ENCODE measurements around the gene GDF10. TPM values are rescaled to one million over a fixed set of nuclear protein-coding genes. Genes with fewer than 3 reads are reported as not detected.

The GDF10 gene
- total RNA-seq, 4 donors from 2014 or later, result 5.8 to 29.7 (median 10.8) TPM

DNA sequence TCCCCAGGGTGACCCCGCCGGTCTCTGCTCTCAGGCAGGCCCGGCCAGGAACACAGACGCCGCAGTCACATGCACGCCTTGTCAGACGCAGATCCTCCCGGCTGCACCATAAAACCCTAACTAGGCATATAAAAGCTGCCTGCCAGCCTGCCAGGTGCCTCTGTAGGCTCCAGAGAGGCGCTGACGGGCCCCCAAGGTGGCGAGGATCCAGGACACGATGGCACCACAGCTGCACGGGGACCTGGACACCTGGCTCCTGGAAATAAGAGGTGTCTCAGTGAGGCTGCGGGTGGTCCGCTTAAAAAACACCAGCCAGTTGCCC is 21.9 kb upstream of the GDF10 start:
- no peak for TF ChIP-seq POLR2A (IDR thresholded peaks at IDR 0.05)
- TF ChIP-seq EP300 (IDR thresholded peaks at IDR 0.05), result no peak
- TF ChIP-seq POLR2AphosphoS5 (IDR thresholded peaks at IDR 0.05), result no peak
- TF ChIP-seq, protein P1, sequence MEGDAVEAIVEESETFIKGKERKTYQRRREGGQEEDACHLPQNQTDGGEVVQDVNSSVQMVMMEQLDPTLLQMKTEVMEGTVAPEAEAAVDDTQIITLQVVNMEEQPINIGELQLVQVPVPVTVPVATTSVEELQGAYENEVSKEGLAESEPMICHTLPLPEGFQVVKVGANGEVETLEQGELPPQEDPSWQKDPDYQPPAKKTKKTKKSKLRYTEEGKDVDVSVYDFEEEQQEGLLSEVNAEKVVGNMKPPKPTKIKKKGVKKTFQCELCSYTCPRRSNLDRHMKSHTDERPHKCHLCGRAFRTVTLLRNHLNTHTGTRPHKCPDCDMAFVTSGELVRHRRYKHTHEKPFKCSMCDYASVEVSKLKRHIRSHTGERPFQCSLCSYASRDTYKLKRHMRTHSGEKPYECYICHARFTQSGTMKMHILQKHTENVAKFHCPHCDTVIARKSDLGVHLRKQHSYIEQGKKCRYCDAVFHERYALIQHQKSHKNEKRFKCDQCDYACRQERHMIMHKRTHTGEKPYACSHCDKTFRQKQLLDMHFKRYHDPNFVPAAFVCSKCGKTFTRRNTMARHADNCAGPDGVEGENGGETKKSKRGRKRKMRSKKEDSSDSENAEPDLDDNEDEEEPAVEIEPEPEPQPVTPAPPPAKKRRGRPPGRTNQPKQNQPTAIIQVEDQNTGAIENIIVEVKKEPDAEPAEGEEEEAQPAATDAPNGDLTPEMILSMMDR (IDR thresholded peaks at IDR 0.05), result no peak
- H3K4me1 ChIP-seq, result no peaks in the 10 kb centered on the region
- 94 to 100% methylated on average over 2 to 3 of the region's 15 CpGs for WGBS, 2 donors (ENCODE audit: low coverage in 1 of 2)
- H3K9me3 ChIP-seq, result peaks cover 0 to 5% (median 0%) of the 10 kb centered on the region in 3 donors
- H3K27me3 ChIP-seq, result no peaks in the 10 kb centered on the region
- no peak for ATAC-seq
- no peaks in the 10 kb centered on the region for H3K36me3 ChIP-seq
- no peak overlapping the region for H3K27ac ChIP-seq
- H3K4me3 ChIP-seq, result no peak overlapping the region

DNA sequence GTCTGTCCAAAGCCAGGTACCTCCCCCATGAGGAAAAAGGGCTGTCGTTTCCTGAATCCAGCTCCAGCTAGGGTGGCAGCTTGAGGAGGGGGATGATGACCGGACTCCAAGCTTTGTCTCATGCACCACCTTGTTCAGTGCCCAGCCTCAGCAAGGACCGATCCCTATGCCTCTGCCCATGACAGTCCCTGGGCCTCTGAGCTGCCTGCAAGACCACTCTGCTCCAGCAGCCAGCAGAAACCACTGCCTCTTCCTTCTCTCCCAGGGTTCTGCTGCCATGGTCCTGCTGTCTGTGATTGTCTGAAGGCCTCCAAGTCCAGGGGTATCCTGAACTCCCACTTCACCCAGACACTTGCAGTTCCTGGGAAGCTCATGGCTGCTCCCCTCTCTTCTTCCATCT is 21.3 kb upstream of the GDF10 start:
- ATAC-seq, result no peak
- no peaks in the 10 kb centered on the region for H3K36me3 ChIP-seq
- no peaks in the 10 kb centered on the region for H3K9me3 ChIP-seq
- TF ChIP-seq POLR2AphosphoS5 (IDR thresholded peaks at IDR 0.05) (no peak), POLR2A (IDR thresholded peaks at IDR 0.05) (no peak), EP300 (IDR thresholded peaks at IDR 0.05) (no peak)
- TF ChIP-seq, protein P1 (IDR thresholded peaks at IDR 0.05), result no peak
- no CpG with 5 or more reads among the region's 3 CpGs for WGBS, 2 donors (ENCODE audit: low coverage in 1 of 2)
- no peak overlapping the region for H3K27ac ChIP-seq
- H3K4me1 ChIP-seq, result no peaks in the 10 kb centered on the region
- H3K27me3 ChIP-seq, result no peaks in the 10 kb centered on the region
- no peak overlapping the region for H3K4me3 ChIP-seq

DNA sequence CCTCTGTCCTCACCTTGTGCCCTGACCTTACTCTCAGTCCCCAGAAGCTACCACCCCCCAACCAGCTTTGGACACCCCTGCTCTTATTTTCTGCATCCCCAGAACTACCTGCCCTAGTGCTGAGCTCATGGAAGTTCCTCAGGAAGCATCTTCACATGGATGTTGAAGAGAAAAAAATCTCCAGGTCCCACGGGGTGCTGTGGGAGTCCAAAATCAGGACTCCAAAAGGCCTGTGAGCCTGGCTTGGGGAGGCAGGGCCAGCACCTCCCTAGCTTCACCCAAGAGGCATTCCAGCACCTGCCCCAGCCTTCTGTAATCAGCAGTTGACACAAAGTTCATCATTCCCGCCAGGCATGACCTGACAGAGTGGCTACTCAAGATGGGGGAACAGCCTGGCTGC is 20.7 kb upstream of the GDF10 start:
- no peaks in the 10 kb centered on the region for H3K27me3 ChIP-seq
- no peaks in the 10 kb centered on the region for H3K4me1 ChIP-seq
- no peak for ATAC-seq
- H3K36me3 ChIP-seq, result no peaks in the 10 kb centered on the region
- WGBS, 2 donors (ENCODE audit: low coverage in 1 of 2), result 80% methylated on average over 1 of the region's 2 CpGs; no CpG with 5 or more reads in 1 of the 2 donors
- no peak overlapping the region for H3K27ac ChIP-seq
- TF ChIP-seq, protein P1 (IDR thresholded peaks at IDR 0.05), result no peak
- TF ChIP-seq POLR2AphosphoS5 (IDR thresholded peaks at IDR 0.05) (no peak), POLR2A (IDR thresholded peaks at IDR 0.05) (no peak), EP300 (IDR thresholded peaks at IDR 0.05) (no peak)
- no peak overlapping the region for H3K4me3 ChIP-seq
- no peaks in the 10 kb centered on the region for H3K9me3 ChIP-seq

DNA sequence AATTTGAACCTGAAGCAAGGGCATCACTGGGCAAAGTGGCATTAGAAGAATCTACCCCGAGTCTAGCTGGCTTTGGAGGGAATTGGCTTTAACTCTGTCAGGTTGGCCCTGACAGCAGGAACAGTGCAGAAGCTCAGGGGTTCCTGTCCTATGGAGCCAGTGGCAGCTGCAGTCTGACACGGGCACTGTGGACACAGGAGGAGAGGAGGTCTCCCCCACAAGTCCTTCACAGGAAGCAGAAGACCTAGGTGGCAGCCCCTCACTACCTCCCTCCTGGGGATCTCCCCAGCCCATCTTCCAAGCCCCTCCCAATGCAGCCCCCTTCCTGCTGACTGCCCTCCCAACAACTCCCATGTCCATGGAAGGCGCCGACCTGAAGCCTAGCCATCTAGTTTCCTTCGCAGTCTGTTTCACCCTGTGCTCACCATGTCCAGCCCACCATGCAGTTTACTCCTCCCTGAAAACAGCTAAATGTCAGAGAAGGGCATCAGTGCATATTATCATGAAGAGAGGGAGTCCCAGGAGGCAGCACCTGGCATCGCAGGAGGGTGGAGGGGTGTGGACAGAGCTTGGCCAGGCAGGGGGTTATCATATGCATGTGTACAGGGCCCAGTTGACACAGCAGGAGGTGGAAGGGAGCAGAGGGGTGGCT is 17.9 kb upstream of the GDF10 start:
- ATAC-seq, result no peak

DNA sequence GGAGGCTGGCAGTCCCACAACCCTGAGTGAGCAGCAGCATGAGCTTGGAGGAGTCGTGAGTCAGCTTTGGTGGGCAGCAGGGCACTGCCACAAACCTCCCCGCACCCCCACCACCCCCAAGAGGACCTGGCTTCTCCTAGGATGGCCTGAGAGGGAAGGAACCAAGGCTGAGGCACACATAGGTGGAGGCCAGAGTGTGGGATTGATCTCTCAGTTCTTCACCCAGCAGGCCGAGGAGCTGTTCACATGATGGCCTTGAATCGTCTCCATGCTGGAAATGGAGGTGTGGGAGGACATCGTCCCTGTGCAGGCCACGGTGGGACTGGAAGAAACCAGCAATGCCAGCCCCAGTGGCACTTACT is 17.4 kb upstream of the GDF10 start:
- ATAC-seq, result no peak
- Histone ChIP-seq H3K27ac (no peak overlapping the region), H3K4me1 (no peaks in the 10 kb centered on the region), H3K4me3 (no peak overlapping the region), H3K27me3 (no peaks in the 10 kb centered on the region), H3K36me3 (no peaks in the 10 kb centered on the region), H3K9me3 (no peaks in the 10 kb centered on the region)
- WGBS, 2 donors (ENCODE audit: low coverage in 1 of 2), result 78% methylated on average over 4 of the region's 6 CpGs; no CpG with 5 or more reads in 1 of the 2 donors
- no peak for TF ChIP-seq EP300 (IDR thresholded peaks at IDR 0.05)
- TF ChIP-seq, protein P1 (IDR thresholded peaks at IDR 0.05), result no peak

More for the DNA sequence above, 17.9 kb upstream of the GDF10 start:
- Histone ChIP-seq H3K36me3 (no peaks in the 10 kb centered on the region), H3K27ac (no peak overlapping the region), H3K27me3 (no peaks in the 10 kb centered on the region), H3K4me1 (no peaks in the 10 kb centered on the region), H3K4me3 (no peak overlapping the region), H3K9me3 (no peaks in the 10 kb centered on the region)
- 57% methylated on average over 3 of the region's 6 CpGs; no CpG with 5 or more reads in 1 of the 2 donors for WGBS, 2 donors (ENCODE audit: low coverage in 1 of 2)
- TF ChIP-seq, protein P1 (IDR thresholded peaks at IDR 0.05), result no peak
- TF ChIP-seq POLR2AphosphoS5 (IDR thresholded peaks at IDR 0.05), result no peak
- no peak for TF ChIP-seq EP300 (IDR thresholded peaks at IDR 0.05)
- no peak for TF ChIP-seq POLR2A (IDR thresholded peaks at IDR 0.05)
